Measurements from ENCODE around the gene PRRT4.

GRCh38 chr7:128364166-128364870 lies 2.8 kb upstream of the PRRT4 start:
- no peak for TF ChIP-seq CTCF (IDR thresholded peaks at IDR 0.05)
- TF ChIP-seq EP300 (IDR thresholded peaks at IDR 0.05) = no peak
- no peak for TF ChIP-seq POLR2A (IDR thresholded peaks at IDR 0.05)

All from gastroesophageal sphincter (tissue), 3 donors.